Globus pallidus (tissue), 1 donor: Measurements from ENCODE around the gene TMEM132D.

Source experiments
- DNase-seq: peaks from one replicate; pipeline ENCODE4 v3.0.0-alpha.2; 2015; ENCODE audit warnings: low spot score

The TMEM132D gene

DNA sequence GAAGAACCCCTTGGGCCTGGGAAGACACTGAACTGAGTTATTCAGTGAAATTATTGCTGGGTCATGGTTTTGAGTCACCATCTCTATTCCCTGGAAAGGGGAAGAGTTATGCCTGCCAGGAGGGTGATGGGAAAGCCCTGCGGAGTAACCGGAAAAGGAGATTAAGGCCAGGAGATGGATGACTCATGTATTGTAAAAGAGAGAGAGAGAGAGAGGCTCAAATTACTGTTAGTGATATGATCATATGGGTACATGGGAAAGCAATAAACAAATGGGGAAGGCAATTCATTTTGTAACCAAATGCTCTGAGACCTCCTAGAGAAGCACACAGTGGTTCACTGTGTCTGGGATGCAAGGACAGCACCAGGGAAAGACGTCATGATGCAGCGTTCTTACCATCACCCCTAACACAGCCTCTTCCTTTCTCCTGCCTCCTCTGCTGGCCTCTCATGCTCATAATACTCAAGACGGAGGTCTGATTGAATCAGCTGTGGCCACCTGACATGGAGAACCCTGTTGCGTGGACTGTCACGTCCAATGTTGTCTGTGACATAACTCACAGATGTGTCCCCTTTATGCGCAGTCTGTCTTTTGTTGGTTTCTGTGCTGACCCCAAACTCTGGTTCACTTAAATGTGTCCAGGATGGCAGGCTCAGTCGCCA, 243.7 kb downstream of the TMEM132D start:
- no peak for DNase-seq

DNA sequence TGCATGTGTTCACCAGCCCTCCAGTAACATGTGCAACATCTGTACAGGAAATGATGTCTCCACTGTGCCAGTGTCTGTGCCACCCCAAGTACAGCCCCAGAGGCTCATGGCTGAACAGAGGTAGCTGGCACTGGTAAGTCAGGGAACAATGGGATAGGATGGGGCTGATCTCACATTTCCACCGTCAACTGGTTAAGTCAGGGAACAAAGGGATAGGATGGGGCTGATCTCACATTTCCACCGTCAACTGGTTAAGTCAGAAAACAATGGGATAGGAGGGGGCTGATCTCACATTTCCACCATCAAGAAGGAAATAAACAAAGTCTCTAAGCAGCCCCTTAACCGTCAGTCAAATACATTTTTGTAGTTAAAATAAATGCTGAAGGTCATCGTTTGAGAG, 246.6 kb downstream of the TMEM132D start:
- DNase-seq: no peak

GRCh38 chr12:129651951-129652350, 251.9 kb downstream of the TMEM132D start:
- DNase-seq: no peak

DNA sequence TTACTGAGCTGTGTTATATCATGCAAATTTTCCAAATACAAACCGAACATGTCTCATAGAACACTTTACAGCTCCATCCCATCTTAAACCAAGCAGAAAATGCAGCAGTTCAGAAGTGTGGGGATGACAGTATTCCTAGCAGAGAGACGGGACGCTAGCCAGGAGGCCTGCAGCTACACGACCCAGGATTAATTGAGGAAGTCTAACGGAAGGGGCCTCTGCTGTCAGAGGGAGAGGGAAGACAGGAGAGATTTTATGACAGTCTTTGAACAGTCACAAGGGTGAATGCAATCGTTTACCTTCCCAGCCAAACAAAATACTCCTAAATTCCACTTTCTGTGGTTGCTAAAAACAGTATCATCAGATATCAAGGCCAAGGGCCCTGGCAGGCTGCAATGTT, 261.9 kb downstream of the TMEM132D start:
- no peak for DNase-seq

DNA sequence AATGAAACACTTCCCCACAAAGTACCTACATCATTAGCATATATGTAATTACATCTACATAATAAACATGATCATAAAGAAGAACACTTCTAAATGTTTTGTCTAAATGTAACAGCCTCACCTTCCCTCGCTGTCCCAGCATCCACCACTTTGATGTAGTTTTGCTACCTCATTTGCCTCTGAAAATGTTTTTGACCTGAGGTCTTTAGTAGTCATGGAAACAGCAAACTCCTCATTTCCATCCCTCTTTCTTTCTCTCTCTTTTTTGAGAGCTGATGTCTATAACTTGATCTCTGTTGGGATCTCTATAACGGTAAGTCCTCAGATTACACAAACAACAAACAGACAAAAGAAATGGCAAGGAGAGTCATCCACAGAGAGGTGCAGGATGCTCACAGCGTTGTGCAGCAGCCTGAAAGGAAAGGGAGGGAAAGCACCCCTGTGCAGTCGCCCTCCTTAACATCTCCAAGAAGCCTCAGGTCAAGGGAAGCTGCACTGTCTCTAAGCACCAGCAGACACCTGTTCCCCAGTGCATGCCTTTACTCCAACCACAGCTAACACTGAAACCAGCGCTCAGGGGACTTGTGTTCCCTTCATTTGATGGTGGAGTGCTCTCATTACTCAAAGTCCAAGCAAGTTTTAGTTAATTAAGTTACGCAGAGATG, 268.7 kb downstream of the TMEM132D start:
- no peak for DNase-seq

DNA sequence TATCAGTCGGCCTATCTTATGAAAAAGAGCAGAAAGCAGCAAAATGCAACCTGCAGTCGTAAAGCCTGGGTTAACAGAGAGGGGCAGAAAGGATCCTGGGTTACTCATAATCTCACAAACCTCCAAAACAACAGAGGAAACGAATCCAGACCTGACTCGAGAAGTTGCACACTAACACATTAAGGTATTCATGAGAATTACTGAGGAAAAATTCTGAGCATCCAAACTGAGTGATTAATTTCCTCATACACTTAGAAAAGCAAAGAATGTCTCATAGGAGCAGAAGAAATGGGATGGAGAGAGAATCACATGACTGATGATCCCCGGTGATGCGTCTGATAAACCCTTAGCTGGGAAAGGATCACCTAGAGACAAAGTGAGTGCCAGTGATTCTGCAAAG, 272.5 kb downstream of the TMEM132D start:
- no peak for DNase-seq

GRCh38 chr12:129629901-129630300, 273.9 kb downstream of the TMEM132D start:
- no peak for DNase-seq

DNA sequence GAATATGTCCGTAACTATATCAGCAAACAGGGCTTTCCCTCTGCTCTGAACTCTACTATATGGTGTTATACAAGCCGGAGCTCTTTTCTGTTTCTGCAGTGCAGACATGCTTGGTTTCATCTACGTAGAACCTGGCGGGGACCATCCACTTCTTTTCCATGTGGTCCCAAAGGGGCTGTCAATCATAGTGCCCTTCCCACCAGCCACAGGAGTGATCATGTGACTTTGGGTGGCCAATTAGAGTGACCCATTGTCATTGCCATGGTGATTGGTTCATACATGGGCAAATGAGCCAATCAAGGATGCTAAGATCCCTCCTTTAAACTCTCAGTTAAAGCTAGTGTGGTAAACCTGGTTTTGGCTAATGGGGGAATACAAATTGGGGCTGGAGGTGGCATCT, 281.3 kb downstream of the TMEM132D start:
- no peak for DNase-seq

- no peak for DNase-seq
These were observed 284.6 kb downstream of the TMEM132D start for GRCh38 chr12:129619271-129619670.

DNA sequence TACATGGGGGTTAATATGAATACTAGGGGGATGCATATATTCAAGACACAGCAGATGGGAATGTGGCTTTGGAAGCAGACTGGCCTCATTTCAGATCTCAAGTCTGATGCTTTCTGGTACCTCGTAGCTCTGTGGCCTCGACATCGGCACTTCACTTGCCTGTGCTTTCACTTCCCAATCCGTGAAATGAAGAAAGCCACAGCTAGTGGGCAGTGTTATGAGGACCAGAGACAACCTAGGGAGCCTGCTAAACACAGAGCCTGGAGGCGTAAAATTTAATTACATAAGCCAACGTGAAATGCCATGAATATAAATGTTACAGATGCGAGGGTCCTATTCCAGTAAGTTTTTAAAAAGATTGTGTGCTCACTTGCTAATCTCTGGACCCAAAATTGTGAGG, 286.0 kb downstream of the TMEM132D start:
- no peak for DNase-seq

GRCh38 chr12:129615001-129615400, 288.8 kb downstream of the TMEM132D start:
- DNase-seq: no peak

GRCh38 chr12:129614221-129614885, 289.5 kb downstream of the TMEM132D start:
- DNase-seq: no peak

- DNase-seq: no peak
These were observed 290.5 kb downstream of the TMEM132D start for GRCh38 chr12:129613314-129613713.

GRCh38 chr12:129610601-129611120, 293.2 kb downstream of the TMEM132D start:
- DNase-seq: no peak

- no peak for DNase-seq
These were observed 296.1 kb downstream of the TMEM132D start for GRCh38 chr12:129607756-129608155.

GRCh38 chr12:129607301-129607700, 296.5 kb downstream of the TMEM132D start:
- no peak for DNase-seq

DNA sequence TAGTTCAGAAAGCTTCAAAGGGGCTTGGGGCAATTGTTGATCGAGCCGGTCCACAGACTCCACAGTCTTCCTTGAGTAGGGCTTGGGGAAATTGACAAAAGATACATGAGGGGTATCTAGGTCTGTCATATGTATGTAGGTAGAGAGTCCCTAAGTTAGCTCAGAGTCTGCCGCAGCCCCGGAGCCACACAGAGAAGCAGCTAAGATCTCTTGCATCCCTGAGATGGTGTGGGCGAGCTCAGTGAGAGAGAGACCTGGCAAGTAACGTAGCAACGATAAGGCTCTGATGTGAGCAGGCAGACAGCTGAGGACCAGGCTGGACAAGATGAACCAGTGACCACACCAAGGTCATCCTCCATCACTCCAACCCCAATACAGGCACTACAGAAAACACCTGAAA, 297.6 kb downstream of the TMEM132D start:
- DNase-seq: no peak

- no peak for DNase-seq
These were observed 298.2 kb downstream of the TMEM132D start for GRCh38 chr12:129605666-129606065.

DNA sequence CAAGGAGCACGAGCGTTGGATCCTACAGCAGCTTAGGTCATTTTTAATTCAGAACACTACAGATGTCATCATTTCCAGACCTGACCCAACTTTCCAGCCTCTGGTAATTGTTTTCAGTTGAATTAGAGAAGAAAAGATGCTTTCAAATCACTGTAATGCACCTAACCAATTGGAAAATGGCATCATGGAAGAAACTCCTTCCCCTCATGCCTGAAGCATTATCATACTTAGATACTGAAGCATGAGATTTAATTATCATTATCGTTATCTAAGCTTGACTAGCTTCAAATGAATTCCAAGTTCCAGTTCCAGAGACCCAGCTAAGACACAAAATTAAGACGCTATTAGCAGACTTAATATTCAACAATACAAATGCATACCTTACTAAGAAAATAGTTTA, 299.3 kb downstream of the TMEM132D start:
- DNase-seq: no peak

DNA sequence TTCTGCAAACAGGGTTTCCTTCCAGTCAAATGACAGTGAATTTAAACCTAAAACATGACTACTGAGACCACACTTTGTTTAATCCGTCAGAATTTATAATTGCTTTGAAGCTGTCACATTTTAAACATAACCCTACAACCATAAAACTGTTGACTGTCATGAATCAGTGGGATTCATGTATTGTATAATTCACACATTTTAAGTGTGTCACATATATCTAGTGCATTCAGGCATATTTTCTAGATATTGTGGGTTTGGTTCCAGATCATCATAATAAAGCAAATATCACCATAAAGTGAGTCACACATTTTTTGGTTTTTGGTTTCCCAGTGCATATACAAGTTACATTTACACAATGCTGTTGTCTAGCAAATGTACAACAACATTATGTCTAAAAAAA, 304.4 kb downstream of the TMEM132D start:
- no peak for DNase-seq

GRCh38 chr12:129594098-129594497, 309.7 kb downstream of the TMEM132D start:
- no peak for DNase-seq

DNA sequence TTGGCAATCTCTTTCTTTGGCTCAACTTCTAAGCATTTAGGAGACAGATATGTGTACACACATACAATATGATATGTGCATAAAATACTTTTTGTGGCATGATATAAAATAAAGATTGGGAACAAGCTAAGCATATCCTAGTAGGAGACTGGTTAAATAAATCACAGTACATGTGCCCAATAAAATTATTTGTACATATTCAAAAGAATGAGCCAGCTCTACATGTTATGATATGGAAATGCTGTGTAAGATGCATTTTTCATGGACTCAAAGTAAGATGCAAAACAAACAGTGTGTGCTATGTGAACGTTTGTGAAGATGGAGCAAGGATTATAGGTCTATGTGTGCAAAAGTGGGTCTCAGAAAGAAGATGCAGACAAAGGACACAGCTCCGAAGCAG, 311.4 kb downstream of the TMEM132D start:
- no peak for DNase-seq

DNA sequence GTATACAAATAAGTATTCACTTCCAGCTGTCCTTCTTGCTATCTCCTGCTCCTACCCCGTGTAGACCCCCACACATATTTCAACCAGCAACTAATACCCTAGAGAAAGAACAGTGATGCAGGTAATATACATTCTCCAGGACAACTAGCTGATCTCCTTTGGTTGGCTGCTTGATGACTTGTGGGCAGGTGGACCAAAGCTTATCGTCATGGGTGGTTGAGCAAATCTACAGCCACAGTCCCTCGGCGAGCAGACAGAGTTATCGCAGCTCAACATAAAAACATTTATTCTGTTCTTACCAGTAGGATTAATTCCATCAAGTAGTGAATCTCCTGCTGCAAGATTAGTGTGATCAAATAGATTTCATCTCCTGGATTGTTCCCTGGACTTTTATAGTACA, 314.3 kb downstream of the TMEM132D start:
- no peak for DNase-seq
